Measurements from ENCODE around the gene PIP. TPM values are rescaled to one million over a fixed set of nuclear protein-coding genes. Genes with fewer than 3 reads are reported as not detected.
"Not testable (repeated sequence)": the region's sequence is repeated elsewhere in the genome, so short reads cannot be mapped to it uniquely, and the experiment has no call there.

The PIP gene
- total and polyA plus RNA-seq, 12 donors, result not detected

DNA sequence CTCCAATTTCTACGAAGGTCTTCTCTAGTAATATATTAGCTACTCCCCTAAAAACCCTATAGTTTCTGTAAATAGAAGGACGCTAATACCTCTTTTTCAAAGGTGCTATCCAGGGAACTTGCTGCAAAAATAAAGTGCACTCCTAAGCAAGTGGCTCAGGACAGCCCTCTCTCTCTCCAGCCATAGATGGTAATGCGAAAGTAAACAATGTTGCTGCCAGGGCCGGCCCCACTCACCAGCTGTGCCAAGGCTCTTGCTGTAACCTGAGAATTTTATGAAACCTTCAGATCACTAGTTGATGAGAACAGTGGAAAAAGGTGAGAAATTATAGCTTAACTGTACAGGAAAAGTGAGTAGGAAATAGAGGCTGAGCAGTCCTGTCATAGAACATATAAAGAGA, 40.5 kb downstream of the PIP start:
- ATAC-seq (no peak), DNase-seq (no peak)
- intact Hi-C loops (cut with DNase I), result no loop called here
- H3K27ac ChIP-seq, result no peak overlapping the region
- no peaks in the 10 kb centered on the region for H3K4me1 ChIP-seq
- no peak overlapping the region for H3K4me3 ChIP-seq
- H3K36me3 ChIP-seq, result no peaks in the 10 kb centered on the region
- TF ChIP-seq, protein P1, sequence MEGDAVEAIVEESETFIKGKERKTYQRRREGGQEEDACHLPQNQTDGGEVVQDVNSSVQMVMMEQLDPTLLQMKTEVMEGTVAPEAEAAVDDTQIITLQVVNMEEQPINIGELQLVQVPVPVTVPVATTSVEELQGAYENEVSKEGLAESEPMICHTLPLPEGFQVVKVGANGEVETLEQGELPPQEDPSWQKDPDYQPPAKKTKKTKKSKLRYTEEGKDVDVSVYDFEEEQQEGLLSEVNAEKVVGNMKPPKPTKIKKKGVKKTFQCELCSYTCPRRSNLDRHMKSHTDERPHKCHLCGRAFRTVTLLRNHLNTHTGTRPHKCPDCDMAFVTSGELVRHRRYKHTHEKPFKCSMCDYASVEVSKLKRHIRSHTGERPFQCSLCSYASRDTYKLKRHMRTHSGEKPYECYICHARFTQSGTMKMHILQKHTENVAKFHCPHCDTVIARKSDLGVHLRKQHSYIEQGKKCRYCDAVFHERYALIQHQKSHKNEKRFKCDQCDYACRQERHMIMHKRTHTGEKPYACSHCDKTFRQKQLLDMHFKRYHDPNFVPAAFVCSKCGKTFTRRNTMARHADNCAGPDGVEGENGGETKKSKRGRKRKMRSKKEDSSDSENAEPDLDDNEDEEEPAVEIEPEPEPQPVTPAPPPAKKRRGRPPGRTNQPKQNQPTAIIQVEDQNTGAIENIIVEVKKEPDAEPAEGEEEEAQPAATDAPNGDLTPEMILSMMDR (IDR thresholded peaks at IDR 0.05), result no peak
- 72 to 75% methylated on average over 4 of the region's 4 CpGs for WGBS, 2 donors
- peaks cover 0 to 13% (median 8%) of the 10 kb centered on the region in 11 donors for H3K9me3 ChIP-seq
- no peaks in the 10 kb centered on the region for H3K27me3 ChIP-seq

DNA sequence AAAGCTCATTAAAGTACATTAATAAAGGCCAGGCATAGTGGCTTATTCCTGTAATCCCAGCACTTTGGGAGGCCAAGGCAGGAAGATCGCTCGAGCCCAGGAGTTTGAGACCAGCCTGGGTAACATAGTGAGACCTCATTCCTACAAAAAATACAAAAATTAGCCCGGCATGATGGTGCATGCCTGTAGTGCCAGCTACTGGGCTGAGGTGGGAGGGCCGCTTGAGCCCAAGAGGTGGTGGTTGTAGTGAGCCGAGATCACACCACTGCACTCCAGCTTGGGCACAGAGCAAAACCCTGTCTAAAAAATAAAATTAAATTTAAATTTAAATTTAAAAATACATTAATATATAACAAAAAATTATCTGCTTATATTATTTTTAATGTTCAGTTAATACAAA, 44.3 kb downstream of the PIP start:
- ATAC-seq, result no peak
- Histone ChIP-seq H3K4me3 (no peak overlapping the region), H3K27ac (no peak overlapping the region), H3K27me3 (no peaks in the 10 kb centered on the region), H3K4me1 (no peaks in the 10 kb centered on the region), H3K9me3 (peaks cover 0 to 45% (median 24%) of the 10 kb centered on the region in 11 donors), H3K36me3 (no peaks in the 10 kb centered on the region)
- intact Hi-C loops (cut with DNase I), result no loop called here
- 91 to 94% methylated on average over 5 of the region's 5 CpGs for WGBS, 2 donors
- no peak for DNase-seq
- TF ChIP-seq, protein P1 (IDR thresholded peaks at IDR 0.05), result no peak

DNA sequence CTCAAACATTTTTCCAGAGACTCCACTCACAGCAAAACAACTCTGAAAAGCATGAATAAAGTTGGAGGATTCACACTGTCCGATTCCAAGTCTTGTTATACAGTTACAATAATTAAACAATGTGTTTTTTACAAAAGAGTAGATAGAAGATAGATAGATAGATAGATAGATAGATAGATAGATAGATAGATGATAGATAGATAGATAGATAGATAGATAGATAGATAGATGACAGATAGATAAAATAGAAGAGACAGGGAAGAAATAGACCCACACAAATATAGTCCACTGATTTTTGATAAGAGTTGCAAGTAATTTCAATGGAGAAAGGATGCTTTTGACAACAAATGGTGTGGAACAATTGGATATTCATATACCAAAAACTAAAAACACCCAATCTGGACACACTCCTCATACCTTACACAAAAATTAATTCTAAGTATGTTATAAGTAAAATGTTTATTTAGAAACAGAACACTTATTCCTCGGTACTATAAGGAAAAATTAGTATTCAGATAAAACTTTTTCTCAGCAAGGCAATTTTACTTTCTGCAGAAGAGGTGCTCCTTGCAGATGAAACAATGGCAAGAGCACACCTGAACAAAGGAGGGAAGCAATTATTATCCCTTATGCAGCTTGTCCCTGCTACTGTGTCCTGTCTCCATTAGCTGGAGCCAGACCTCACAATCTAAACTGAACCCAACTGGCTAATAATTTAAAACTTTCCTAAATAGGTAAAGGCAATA, 45.7 kb downstream of the PIP start:
- Histone ChIP-seq H3K27me3 (no peaks in the 10 kb centered on the region), H3K9me3 (peaks cover 0 to 45% (median 24%) of the 10 kb centered on the region in 11 donors), H3K27ac (no peak overlapping the region), H3K4me3 (no peak overlapping the region), H3K36me3 (no peaks in the 10 kb centered on the region), H3K4me1 (no peaks in the 10 kb centered on the region)
- no peak for DNase-seq
- no peak for ATAC-seq
- intact Hi-C loops (cut with DNase I), result no loop called here
- TF ChIP-seq, protein P1 (IDR thresholded peaks at IDR 0.05), result no peak
- 86 to 88% methylated on average over 2 of the region's 2 CpGs for WGBS, 2 donors

DNA sequence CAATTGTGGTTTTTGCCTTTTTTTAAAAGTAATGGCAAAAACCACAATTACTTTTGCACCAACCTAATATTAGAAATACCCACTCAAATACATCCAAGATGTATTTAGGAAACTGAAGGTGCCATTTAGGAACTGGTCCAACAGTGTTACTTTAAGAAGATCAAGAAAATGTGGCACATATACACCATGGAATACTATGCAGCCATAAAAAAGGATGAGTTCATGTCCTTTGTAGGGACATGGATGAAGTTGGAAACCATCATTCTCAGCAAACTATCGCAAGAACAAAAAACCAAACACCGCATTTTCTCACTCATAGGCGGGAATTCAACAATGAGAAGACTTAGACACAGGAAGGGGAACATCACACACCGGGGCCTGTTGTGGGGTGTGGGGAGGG, 48.9 kb downstream of the PIP start:
- H3K27me3 ChIP-seq; H3K4me3 ChIP-seq; intact Hi-C loops (cut with DNase I); H3K27ac ChIP-seq; H3K4me1 ChIP-seq; DNase-seq; ATAC-seq; H3K36me3 ChIP-seq: not testable (repeated sequence)
- peaks cover 0 to 45% (median 24%) of the 10 kb centered on the region in 11 donors for H3K9me3 ChIP-seq
- 80 to 94% methylated on average over 4 of the region's 4 CpGs for WGBS, 2 donors

DNA sequence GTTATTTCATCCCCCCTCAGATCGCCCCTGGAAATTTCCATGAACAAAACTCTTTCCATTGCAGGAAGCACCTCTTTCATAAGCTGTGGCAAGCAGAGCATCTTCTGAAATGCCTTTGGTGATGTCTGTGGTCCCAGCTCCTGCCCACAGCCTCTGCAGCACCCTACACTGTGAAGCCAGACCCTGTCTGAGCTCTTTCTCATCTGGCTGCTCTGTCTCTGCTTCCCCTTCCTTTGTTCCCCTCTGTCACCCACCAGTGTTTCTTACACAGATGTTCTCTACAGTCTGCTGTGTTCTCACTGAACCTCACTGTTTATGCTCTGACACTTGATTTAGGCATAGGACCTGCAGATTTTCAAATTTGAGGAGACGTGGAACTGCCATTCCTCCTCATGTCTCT, 49.5 kb downstream of the PIP start:
- ATAC-seq (no peak), DNase-seq (no peak)
- no peaks in the 10 kb centered on the region for H3K4me1 ChIP-seq
- WGBS, 2 donors, result 85 to 87% methylated on average over 2 of the region's 2 CpGs
- H3K27ac ChIP-seq, result no peak overlapping the region
- H3K27me3 ChIP-seq, result no peaks in the 10 kb centered on the region
- H3K9me3 ChIP-seq, result peaks cover 0 to 45% (median 24%) of the 10 kb centered on the region in 11 donors
- TF ChIP-seq, protein P1 (IDR thresholded peaks at IDR 0.05), result no peak
- intact Hi-C loops (cut with DNase I), result no loop called here
- H3K36me3 ChIP-seq, result no peaks in the 10 kb centered on the region
- H3K4me3 ChIP-seq, result no peak overlapping the region
